CD4-positive, alpha-beta T cell treated with Interleukin-6 at 100 ng/mL for 8 hours (primary cell): ENCODE measurements around the gene PITPNM2.

ENCODE experiments used
- DNase-seq: peaks from one replicate; pipeline ENCODE4 v3.0.0-alpha.2; 2020; ENCODE audit warnings: mixed read lengths, low spot score

PITPNM2 gene

DNA sequence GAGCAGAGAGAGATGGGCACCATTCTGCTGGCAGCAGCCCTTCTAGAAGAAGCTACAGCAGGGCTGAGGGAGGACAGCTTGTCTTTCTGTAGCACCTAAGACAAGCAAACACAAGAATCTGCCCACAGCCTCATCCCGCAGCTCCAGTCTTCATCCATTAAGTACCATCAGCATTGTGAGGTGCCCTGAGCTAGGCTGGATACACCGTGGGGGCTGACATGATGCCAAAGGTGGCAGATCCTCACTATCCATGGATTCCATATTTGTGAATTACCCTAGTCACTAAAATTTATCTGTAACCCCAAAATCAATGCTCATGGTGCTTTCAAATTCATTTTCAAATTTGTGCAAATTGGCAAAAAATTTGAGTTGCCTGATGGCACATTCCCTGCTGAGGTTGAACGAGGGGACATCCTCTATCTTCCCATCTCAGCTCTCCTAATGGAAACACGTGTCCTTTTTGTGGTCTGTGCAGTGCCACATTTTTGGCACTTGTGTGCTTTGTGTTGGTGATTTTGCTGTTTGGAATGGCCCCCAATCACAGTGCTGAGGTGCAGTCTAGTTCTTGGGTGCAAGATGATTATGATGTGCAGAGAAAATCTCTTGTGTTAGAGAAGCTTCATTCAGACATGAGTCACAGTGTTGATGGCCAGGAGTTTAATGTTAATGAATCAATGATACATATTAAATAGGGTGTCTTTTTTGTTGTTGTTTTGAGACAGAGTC is 7.0 kb downstream of the PITPNM2 start:
- no peak for DNase-seq

DNA sequence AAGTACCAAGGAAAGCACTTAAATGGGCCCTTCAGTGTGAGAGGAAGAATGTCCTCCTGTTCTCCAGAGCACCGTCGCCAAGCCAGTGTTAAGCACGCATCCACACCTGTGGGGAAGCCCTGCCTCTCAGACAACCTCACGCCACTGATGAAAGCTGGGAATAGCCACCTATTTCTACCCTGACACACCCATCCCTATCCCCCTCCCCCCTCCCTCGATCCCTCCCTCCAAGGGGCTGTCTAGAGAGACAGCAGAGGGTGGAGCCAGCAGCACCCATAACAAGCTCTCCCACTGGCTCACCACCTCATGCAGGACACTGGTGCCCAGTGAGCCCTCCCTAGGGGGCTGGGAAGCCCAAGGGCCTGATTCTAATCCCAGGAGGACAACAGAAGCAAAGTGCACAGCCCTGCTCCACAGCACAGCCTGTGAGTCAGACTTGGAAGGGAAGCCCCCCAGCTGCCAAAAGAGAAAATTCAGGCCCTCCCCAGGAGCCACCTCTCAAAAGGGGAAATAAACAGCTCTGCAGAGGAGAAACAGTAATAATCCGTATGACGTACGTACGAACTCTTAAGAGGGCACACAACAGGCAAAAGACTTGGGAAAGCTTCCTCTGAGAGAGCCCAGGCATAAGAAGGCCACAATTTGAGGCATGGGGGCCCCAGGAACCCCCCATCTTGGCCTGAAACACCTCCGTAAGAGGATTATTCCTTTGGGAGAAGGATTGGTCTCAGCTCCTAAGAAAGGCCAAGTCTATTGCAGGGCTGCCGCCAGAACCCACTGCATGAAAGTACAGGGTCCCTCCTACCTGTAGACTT is 7.8 kb downstream of the PITPNM2 start:
- no peak for DNase-seq

DNA sequence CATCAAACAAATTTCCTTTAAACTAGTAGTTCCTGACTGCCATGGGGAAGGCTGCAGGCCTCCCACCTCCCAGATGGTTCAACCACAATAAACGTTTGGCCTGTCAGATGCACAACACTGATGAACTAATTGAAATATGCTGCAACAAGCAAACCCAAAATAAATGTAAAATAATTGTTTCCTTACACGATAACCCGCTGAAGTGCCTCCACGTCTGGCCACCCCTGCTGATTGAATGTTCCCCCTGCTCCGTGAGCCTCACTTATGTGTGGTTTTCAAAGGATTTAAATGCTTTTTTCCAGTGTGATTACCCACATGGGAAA is 8.4 kb downstream of the PITPNM2 start:
- no peak for DNase-seq

GRCh38 chr12:123141615-123142517 is 9.0 kb downstream of the PITPNM2 start:
- no peak for DNase-seq

DNA sequence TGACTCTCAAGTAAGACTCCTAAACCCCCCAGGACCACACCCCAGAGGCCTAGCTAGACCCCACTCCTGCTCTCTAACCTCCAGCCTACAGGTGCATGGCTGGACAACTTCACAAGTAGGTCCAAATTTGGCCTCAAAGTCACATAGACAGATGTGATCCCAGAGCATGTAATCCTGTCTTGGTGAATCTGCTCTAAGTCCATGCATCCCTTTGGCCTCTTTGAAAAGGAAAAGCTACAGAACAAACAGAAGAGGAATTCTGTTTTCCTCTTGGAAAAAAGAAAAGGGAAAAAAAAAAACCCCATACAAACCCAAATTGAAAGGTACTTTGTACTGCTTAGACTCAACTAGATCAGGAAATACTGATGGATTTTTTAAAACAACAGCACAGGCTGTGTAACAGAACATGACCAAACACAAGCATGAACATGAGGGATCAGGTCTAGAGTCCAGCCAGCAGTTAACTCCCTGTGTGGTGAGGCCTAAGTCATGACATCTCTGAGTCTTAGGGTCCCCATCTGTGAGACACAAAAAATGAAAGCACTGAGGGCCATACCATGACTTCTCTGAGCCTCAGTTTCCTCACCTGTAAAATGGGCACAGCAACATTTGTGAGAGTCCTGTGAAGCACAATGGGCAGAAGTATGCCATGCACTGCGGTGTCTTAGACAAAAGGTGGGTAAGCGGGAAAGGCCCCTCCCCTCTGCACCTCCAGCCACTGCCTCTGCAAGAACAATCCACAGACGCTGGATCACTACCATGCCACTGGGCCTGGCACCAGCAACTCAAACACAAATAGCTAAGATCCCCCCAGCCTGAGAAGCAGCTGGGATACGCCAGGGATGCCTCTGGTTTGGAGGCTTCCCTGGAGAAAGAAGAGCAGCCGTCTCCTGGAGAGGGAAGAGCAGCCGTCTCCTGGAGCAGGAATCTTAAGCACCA is 9.9 kb downstream of the PITPNM2 start:
- no peak for DNase-seq

DNA sequence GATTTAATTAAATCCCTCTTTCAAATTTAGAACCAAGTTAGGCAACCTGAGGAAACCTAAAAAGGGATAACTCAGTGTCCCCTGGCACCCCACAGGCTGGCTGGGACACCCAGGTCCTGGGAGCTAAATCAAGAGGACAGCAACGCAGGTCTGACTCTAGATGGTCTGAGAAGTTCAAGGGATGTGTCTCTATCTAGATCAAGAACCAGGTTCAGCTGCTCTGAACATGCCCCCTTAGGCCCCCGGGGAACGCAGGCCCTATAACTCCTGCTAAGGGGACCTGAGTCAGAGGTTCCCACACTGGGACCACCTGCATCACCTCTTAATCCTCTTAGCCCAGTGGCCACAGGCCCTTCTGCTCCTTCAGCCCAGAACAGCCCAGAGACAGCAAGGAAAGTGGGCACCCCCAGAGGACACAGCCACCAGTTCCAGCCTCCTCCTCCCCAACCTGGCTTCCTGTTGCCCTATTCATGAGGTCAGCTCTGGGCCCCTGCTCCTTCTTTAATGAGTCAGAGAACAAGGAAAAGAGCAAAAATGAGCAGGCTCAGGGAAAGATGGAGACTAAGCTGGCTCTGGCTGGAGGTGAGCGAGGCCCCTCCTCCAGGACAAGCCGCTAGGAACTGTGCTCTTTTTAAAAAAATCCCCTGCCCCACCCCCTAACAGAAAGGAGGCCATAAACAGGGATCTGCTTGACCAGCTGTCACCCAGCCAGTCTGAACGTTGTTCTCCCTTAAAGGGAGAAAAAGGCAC is 10.8 kb downstream of the PITPNM2 start:
- DNase-seq = no peak

DNA sequence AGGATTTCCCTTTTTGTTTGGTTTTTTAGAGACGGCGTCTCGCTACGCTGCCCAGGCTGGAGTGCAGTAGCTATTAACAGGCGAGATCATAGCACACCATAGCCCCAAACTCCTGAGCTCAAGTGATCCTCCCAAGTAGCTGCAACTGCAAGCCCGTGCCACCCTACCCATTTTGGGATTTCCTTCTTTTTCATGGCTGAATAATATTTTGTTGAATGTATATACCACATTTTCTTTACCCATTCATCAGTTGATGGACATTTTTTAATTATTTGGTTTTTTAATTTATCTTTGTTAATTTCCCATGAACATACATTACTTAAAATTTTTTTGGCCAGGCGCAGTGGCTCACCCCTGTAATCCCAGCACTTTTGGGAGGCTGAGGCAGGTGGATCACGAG is 15.2 kb downstream of the PITPNM2 start:
- DNase-seq = no peak

GRCh38 chr12:123134826-123135225 is 16.1 kb downstream of the PITPNM2 start:
- DNase-seq = no peak

DNA sequence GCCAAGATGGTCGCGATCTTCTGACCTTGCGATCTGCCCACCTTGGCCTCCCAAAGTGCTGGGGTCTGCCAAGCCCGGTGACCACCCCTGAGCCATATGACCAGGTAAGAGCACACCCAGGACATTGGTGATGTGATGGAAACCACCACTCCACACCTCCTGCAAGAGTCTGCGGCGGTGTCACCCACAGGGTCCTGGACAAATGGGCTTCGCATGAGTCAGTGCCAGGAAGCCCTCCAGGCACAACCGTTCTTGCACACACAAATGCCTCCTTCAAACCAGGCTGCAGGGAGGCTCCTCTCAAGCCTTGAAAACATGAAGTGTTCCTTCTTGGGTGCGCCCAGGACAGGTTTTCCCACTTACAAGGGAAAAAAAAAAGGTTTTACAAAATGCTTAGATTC is 16.6 kb downstream of the PITPNM2 start:
- no peak for DNase-seq

- DNase-seq = no peak
These were observed 17.2 kb downstream of the PITPNM2 start for GRCh38 chr12:123133701-123134100.

DNA sequence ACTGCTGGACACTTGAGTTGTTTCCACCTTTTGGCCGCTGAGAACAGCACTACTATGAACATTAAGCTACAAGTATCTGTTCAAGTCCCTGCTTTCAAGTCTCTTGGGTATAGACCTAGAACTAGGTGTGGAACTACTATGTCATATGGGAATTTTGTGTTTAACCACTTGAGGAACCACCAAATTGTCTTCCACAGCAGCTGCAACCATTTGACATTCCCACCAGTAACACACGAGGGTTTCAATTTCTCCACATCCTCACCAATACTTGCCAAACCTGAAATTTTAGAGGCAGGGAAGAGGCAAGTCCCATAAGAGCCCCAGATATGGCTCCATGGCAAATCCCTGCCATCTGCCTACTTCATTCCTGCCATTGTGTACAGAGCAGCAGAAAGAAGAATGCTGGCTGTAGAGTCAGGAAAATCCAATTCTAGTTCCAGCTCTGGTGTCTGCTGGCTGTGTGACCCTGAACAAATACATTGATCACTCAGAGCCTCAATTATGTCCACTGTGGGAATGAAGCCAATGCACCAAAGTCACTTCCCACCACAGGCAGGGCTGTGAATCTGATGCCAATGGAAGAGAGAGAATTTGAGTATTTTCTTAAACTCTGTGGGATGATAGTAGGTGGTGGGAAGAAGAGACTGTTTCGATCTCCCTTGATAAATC is 17.8 kb downstream of the PITPNM2 start:
- no peak for DNase-seq

DNA sequence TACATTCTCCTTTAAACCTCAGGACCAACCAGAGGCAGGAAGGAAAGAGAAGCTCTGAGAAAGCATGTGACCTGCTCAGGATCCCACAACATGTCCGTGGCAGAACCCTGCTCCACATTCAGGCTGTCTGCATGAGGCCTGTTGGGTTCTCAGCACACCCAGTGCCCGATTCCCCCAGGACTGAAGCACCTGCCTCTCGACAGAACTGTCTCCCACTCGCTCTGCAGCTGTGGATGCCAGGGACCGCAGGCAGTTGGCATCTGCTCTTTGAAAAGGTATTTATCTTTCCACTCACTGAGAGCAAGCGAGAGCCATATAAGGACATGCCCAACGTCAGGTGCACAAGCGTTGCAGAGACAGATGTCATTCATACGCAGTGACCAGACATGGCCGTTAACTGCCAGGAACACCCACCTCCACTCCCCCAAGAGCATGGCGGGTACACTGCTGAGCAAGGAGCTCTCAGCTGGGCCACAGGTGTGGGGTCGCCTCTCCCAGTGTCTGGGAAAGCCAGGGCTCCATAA is 18.9 kb downstream of the PITPNM2 start:
- DNase-seq = peak; percentile 49

DNA sequence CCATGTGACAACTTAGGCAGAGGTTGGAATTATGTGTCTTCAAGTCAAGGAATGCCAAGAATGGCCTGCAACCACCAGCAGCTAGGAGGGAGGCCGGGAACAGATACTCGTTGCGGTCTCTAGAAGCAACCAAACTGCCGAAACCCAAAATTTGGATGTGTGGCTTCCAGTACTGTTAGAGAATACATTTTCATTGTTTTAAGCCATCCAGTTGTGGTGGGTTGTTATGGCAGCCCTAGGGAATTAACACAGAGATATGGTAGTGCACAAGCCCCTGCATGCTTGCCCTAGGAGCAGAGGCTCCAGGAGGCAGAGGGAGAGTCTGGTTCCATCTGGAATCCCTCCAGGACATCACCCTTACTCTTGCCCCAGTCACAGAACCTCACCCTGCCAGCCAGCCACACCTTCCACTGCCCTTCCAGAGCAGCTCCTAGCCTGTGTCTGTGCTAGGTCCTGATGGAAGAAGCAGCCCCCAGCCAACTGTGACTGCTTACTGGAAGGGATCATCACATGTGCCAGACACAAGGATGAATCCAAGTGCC is 19.5 kb downstream of the PITPNM2 start:
- no peak for DNase-seq

GRCh38 chr12:123129621-123130020 is 21.3 kb downstream of the PITPNM2 start:
- DNase-seq = no peak

DNA sequence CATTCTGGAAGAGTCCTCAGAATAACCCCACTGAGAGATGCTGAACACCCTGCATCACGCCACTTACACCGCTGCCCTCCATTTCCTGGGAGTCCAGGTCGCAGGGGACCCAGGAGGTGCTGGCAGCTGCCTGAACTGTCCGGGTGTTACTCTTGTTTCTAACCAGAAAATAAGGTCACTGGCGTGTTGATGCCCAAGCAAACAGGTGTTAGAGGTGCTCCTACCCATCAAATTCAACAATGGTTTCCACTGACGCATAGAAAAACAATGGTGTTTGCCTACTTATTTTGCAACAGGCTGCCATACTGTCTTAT is 23.8 kb downstream of the PITPNM2 start:
- DNase-seq = no peak

GRCh38 chr12:123126294-123127181 is 24.4 kb downstream of the PITPNM2 start:
- DNase-seq = no peak

- no peak for DNase-seq
These were observed 28.3 kb downstream of the PITPNM2 start for GRCh38 chr12:123122626-123123025.

GRCh38 chr12:123121670-123122069 is 29.2 kb downstream of the PITPNM2 start:
- DNase-seq = no peak
